GM23248 (cell line): ENCODE measurements around the gene HOXC12.

Experiments
- EZH2 ChIP-seq: fragments of 200-600 bp; sonication (generic); IDR thresholded peaks from 2 replicates; pipeline ENCODE4 v1.6.1; 2018; ENCODE audit warnings: antibody characterized with exemption, mild to moderate bottlenecking; ENCODE audit not compliant: insufficient read depth, poor library complexity, severe bottlenecking
- EZH2phosphoT487 ChIP-seq: fragments of 200-600 bp; sonication (generic); IDR thresholded peaks from 2 replicates; pipeline ENCODE4 v1.6.1; 2018; ENCODE audit warnings: antibody characterized with exemption, moderate library complexity, mild to moderate bottlenecking, low read depth; ENCODE audit not compliant: insufficient read depth

DNA sequence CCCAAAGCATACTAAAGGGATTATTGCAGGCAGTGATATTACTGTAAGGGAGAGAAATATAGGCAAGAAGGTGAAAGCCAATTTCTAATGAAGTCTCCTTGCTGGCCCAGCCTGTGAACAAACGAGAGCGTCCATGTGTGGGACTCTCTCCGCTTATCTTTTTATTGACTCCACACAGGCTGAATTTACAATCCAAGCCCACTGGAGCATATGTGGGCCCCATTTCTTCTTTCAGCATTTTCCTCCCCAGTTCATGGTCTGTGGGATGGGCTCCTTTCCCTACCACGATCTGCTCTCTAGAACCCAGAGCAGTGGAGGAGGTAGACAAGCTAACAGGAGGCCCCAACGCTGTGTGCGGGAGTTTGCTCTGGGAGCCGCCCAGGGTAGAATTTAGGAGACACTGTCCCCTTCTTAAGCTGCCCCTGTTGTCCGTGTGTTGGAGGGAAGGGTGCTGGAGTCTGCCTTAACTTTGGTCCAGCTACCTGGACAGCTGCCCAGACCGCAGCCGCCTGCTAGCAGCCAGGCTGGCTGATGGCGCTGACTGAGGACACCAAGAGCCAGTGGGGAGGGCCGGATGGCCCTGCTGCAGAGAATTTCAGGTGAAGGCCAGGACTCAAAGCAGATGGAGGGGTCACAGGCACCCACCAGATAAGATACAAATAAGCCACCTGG lies 15.0 kb downstream of the HOXC12 start:
- TF ChIP-seq EZH2 = no peak
- TF ChIP-seq EZH2phosphoT487 = no peak
